Body of pancreas (tissue), 4 donors: ENCODE data around the gene ZC3H12D.

Experiments
- CTCF ChIP-seq, 7 experiments: fragments of 450-650 bp in 4 of 7; fragments of 200-600 bp in 3 of 7; sonication (generic) in 3 of 7; IDR thresholded peaks; one replicate each; pipeline ENCODE4 v1.5.1; 2016 to 2019; ENCODE audit warnings: antibody characterized with exemption in 7 of 7
- POLR2A ChIP-seq, 3 donors: fragments of 450-650 bp; IDR thresholded peaks; one replicate each; pipeline ENCODE4 v1.6.1; 2016; ENCODE audit warnings: antibody characterized with exemption in 3 of 3, mild to moderate bottlenecking in 2 of 3

GRCh38 chr6:149423964-149424440 is 60.8 kb downstream of the ZC3H12D start:
- no peak for TF ChIP-seq CTCF (IDR thresholded peaks at IDR 0.05)
- no peak for TF ChIP-seq POLR2A (IDR thresholded peaks at IDR 0.05)
